SK-N-SH (cell line): ENCODE measurements around the gene AK5. TPM values are rescaled to one million over a fixed set of nuclear protein-coding genes. Genes with fewer than 3 reads are reported as not detected.

Experiments
- CTCF ChIA-PET: fragments of 300-600, 350-600 bp; formaldehyde crosslinking; extraction: SDS; loops from one replicate; lab custom pipeline; 2021; lab: Yijun Ruan, JAX
- POLR2A ChIA-PET: fragments of 350-600 bp; sonication (Branson Sonifier 250); formaldehyde crosslinking; extraction: SDS; loops from one replicate; lab custom pipeline; 2020; ENCODE audit warnings: antibody characterized with exemption, inconsistent platforms; lab: Yijun Ruan, JAX
- DNase-seq: peaks from one replicate; pipeline ENCODE4 v3.0.0; 2012
- H2AFZ ChIP-seq: fragments of 200-600 bp; sonication (generic); 2 replicates; pipeline ENCODE4 v1.8.1; 2016; ENCODE audit warnings: antibody characterized with exemption, mild to moderate bottlenecking, low read depth
- H3F3A ChIP-seq: fragments of 200-600 bp; sonication (generic); replicated peaks from 2 replicates; pipeline ENCODE3; 2016; ENCODE audit warnings: antibody characterized with exemption, mild to moderate bottlenecking; ENCODE audit not compliant: insufficient read depth
- H3K27ac ChIP-seq, 2 experiments: fragments of 200-500 bp in 1 of 2; fragments of 200-600 bp in 1 of 2; sonication (Bioruptor generic) in 1 of 2; sonication (generic), shearing (Covaris generic) in 1 of 2; 2 replicates each; pipeline versions ENCODE4 v1.5.1 to v1.6.1; 2014 to 2016; ENCODE audit warnings: low read depth in 2 of 2, inconsistent platforms in 1 of 2, low read length in 1 of 2, mild to moderate bottlenecking in 1 of 2, mixed read lengths in 1 of 2
- H3K27me3 ChIP-seq: fragments of 200-600 bp; sonication (generic), shearing (Covaris generic); 2 replicates; pipeline ENCODE4 v1.6.1; 2016; ENCODE audit warnings: mixed run types; ENCODE audit not compliant: insufficient read depth
- H3K36me3 ChIP-seq, 2 experiments: fragments of 200-500 bp in 1 of 2; fragments of 200-600 bp in 1 of 2; sonication (Bioruptor generic) in 1 of 2; sonication (generic) in 1 of 2; replicated peaks in 1 of 2; 2 replicates each; pipeline versions ENCODE3 to v1.5.1; 2014 to 2016; ENCODE audit warnings: low read length in 1 of 2, mild to moderate bottlenecking in 1 of 2; ENCODE audit not compliant: insufficient read depth in 2 of 2, control insufficient read depth in 1 of 2
- H3K4me1 ChIP-seq, 2 experiments: fragments of 200-500 bp in 1 of 2; fragments of 200-600 bp in 1 of 2; sonication (Bioruptor generic) in 1 of 2; sonication (generic), shearing (Covaris generic) in 1 of 2; 2 replicates each; pipeline versions ENCODE4 v1.5.1 to v1.6.1; 2014 to 2016; ENCODE audit warnings: low read depth in 1 of 2, low read length in 1 of 2, mixed run types in 1 of 2; ENCODE audit not compliant: insufficient read depth in 2 of 2, control insufficient read depth in 1 of 2
- H3K4me2 ChIP-seq: fragments of 200-600 bp; sonication (generic), shearing (Covaris generic); 2 replicates; pipeline ENCODE4 v1.6.1; 2017; ENCODE audit warnings: mixed run types
- H3K4me3 ChIP-seq, 2 experiments: fragments of 200-500 bp in 1 of 2; fragments of 200-600 bp in 1 of 2; sonication (Bioruptor generic) in 1 of 2; sonication (generic), shearing (Covaris generic) in 1 of 2; 2 replicates each; pipeline versions ENCODE4 v1.5.1 to v1.8.1; 2014 to 2016; ENCODE audit warnings: low read depth in 2 of 2, inconsistent platforms in 1 of 2, low read length in 1 of 2, mild to moderate bottlenecking in 1 of 2, mixed read lengths in 1 of 2, moderate library complexity in 1 of 2
- H3K79me2 ChIP-seq: fragments of 200-600 bp; sonication (generic); 2 replicates; pipeline ENCODE4 v1.8.1; 2017; ENCODE audit warnings: mild to moderate bottlenecking; ENCODE audit not compliant: insufficient read depth
- H3K9ac ChIP-seq: fragments of 200-600 bp; sonication (generic); 2 replicates; pipeline ENCODE4 v1.6.1; 2017; ENCODE audit warnings: mixed run types
- H3K9me2 ChIP-seq: fragments of 200-600 bp; sonication (generic); 2 replicates; pipeline ENCODE4 v1.6.1; 2017; ENCODE audit warnings: mixed run types
- H3K9me3 ChIP-seq: fragments of 200-600 bp; sonication (generic); 2 replicates; pipeline ENCODE4 v1.6.1; 2017; ENCODE audit warnings: mixed run types, mild to moderate bottlenecking, moderate library complexity
- H4K20me1 ChIP-seq: fragments of 200-600 bp; sonication (generic); 2 replicates; pipeline ENCODE4 v1.6.1; 2017; ENCODE audit warnings: mild to moderate bottlenecking, mixed run types; ENCODE audit not compliant: insufficient read depth
- CTCF ChIP-seq: fragments of 200-600 bp; sonication (generic); IDR thresholded peaks from 2 replicates; pipeline ENCODE4 v1.6.1; 2017; ENCODE audit warnings: antibody characterized with exemption, mild to moderate bottlenecking, moderate library complexity
- EP300 ChIP-seq, 2 experiments: IDR thresholded peaks; 2 replicates each; pipeline versions ENCODE4 v1.4.0 to v1.6.1; 2012; ENCODE audit warnings: borderline replicate concordance in 1 of 2, low read depth in 1 of 2, low read length in 1 of 2
- FOSL2 ChIP-seq: IDR thresholded peaks from 2 replicates; pipeline ENCODE4 v1.4.0; 2012; ENCODE audit warnings: low read depth, mild to moderate bottlenecking, moderate library complexity, borderline replicate concordance
- FOXM1 ChIP-seq: IDR thresholded peaks from 2 replicates; pipeline ENCODE4 v1.4.0; 2012; ENCODE audit warnings: low read depth, mild to moderate bottlenecking
- GABPA ChIP-seq: IDR thresholded peaks from 2 replicates; pipeline ENCODE4 v1.4.0; 2012; ENCODE audit warnings: low read depth, mild to moderate bottlenecking
- JUND ChIP-seq: IDR thresholded peaks from 2 replicates; pipeline ENCODE4 v1.4.0; 2012
- MAX ChIP-seq: IDR thresholded peaks from 2 replicates; pipeline ENCODE4 v1.4.0; 2012; ENCODE audit warnings: low read depth
- MXI1 ChIP-seq: IDR thresholded peaks from 2 replicates; pipeline ENCODE4 v1.6.1; 2012; ENCODE audit warnings: mild to moderate bottlenecking, low read depth, low read length, improper control_type of control experiment
- NFIC ChIP-seq: IDR thresholded peaks from 2 replicates; pipeline ENCODE4 v1.4.0; 2012; ENCODE audit warnings: borderline replicate concordance
- POLR2AphosphoS5 ChIP-seq: IDR thresholded peaks from 2 replicates; pipeline ENCODE4 v1.6.1; 2012; ENCODE audit warnings: low read depth, low read length
- RCOR1 ChIP-seq: fragments of 150-350 bp; IDR thresholded peaks from 2 replicates; pipeline ENCODE4 v1.6.1; 2017; ENCODE audit warnings: antibody characterized with exemption, low read length
- RFX5 ChIP-seq: IDR thresholded peaks from 2 replicates; pipeline ENCODE4 v1.6.1; 2012; ENCODE audit warnings: mild to moderate bottlenecking, improper control_type of control experiment, low read length
- RXRA ChIP-seq: IDR thresholded peaks from 2 replicates; pipeline ENCODE4 v1.4.0; 2012; ENCODE audit warnings: low read depth, mild to moderate bottlenecking, borderline replicate concordance
- TAF1 ChIP-seq: IDR thresholded peaks from 2 replicates; pipeline ENCODE4 v1.6.1; 2012; ENCODE audit warnings: low read depth, mild to moderate bottlenecking, low read length, moderate library complexity, borderline replicate concordance
- TEAD4 ChIP-seq: IDR thresholded peaks from 2 replicates; pipeline ENCODE4 v1.4.0; 2012; ENCODE audit warnings: mild to moderate bottlenecking, borderline replicate concordance; ENCODE audit not compliant: insufficient read depth
- ZBTB33 ChIP-seq: IDR thresholded peaks from 2 replicates; pipeline ENCODE4 v1.4.0; 2012; ENCODE audit warnings: low read depth, borderline replicate concordance
- polyA plus RNA-seq, 3 experiments: library from polyadenylated mRNA; depleted of rRNA; stranded (reverse); fragments of >200 nt; gene quantifications; 2 replicates each; pipeline ENCODE4 v1.2.3, GENCODE V29; 2012

Gene AK5
- polyA plus RNA-seq, 1 of the 3 experiments (the other 2 are of a cell fraction), result 22.9 TPM

GRCh38 chr1:77348549-77348948 is 66.7 kb downstream of the AK5 start:
- H4K20me1 ChIP-seq, result no peaks in the 10 kb centered on the region
- H3K9ac ChIP-seq, result no peak overlapping the region
- H3K9me2 ChIP-seq, result no peaks in the 10 kb centered on the region
- DNase-seq, result no peak
- no peak overlapping the region for H3K4me2 ChIP-seq
- H3K36me3 ChIP-seq, result no peaks in the 10 kb centered on the region
- TF ChIP-seq TEAD4 (no peak), GABPA (no peak), FOXM1 (no peak), JUND (no peak), POLR2AphosphoS5 (no peak), TAF1 (no peak), FOSL2 (no peak), RFX5 (no peak), CTCF (no peak), RXRA (no peak), EP300 (IDR thresholded peaks at IDR 0.05; ENCODE audit: borderline replicate concordance in 1 of 2, low read depth in 1 of 2, low read length in 1 of 2) (no peak), ZBTB33 (no peak), RCOR1 (no peak), MAX (no peak), MXI1 (no peak), NFIC (no peak)
- H3F3A ChIP-seq, result peaks cover 3% of the 10 kb centered on the region
- no peaks in the 10 kb centered on the region for H3K79me2 ChIP-seq
- no peaks in the 10 kb centered on the region for H3K9me3 ChIP-seq
- no peak overlapping the region for H2AFZ ChIP-seq
- H3K4me3 ChIP-seq, result no peak overlapping the region
- ChIA-PET POLR2A (no interaction called here), CTCF (interaction anchor here (1.0 to 1.5 kb wide), 2 partner anchors 12 to 35 kb away, joined by 3 to 4 read pairs; no protein-coding TSS in a partner anchor)
- no peak overlapping the region; a peak in 1 of 4 replicates for H3K27ac ChIP-seq
- peaks cover 3% of the 10 kb centered on the region in 2 experiments; a peak in 2 of 4 replicates for H3K4me1 ChIP-seq
- H3K27me3 ChIP-seq, result no peaks in the 10 kb centered on the region
